ENCODE data around the gene CALB2.

DNA sequence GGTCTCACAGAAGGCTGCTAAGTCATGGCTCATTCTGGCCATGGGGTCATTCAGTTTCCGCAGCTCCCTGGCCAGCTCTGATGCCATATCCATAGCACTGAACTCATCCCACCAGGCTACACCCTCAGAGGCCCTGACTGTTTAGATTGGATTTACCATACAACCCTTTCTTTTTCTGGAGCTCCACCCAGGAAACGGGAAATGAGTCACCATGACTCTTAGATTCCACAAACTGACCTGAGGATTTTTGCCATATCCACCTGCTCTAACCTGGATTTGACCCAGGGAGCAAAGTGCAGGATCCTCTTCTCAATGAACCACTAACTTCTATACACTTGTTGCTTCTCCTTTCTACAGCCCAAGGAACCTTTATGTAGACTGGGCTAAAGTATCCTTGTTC, 20.3 kb upstream of the CALB2 start:
- TF ChIP-seq, protein P1, sequence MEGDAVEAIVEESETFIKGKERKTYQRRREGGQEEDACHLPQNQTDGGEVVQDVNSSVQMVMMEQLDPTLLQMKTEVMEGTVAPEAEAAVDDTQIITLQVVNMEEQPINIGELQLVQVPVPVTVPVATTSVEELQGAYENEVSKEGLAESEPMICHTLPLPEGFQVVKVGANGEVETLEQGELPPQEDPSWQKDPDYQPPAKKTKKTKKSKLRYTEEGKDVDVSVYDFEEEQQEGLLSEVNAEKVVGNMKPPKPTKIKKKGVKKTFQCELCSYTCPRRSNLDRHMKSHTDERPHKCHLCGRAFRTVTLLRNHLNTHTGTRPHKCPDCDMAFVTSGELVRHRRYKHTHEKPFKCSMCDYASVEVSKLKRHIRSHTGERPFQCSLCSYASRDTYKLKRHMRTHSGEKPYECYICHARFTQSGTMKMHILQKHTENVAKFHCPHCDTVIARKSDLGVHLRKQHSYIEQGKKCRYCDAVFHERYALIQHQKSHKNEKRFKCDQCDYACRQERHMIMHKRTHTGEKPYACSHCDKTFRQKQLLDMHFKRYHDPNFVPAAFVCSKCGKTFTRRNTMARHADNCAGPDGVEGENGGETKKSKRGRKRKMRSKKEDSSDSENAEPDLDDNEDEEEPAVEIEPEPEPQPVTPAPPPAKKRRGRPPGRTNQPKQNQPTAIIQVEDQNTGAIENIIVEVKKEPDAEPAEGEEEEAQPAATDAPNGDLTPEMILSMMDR (IDR thresholded peaks at IDR 0.05; ENCODE audit: extremely low read depth in 1 of 2, insufficient read depth in 1 of 2, low read depth in 1 of 2, low read length in 2 of 2): no peak
- TF ChIP-seq EZH2 (IDR thresholded peaks at IDR 0.05; ENCODE audit: borderline replicate concordance, low read depth, low read length, severe bottlenecking) (no peak), POLR2A (IDR thresholded peaks at IDR 0.05; ENCODE audit: low read depth, low read length) (no peak), POLR2AphosphoS5 (IDR thresholded peaks at IDR 0.05; ENCODE audit: insufficient read depth, low read depth, low read length) (no peak), GATA2 (IDR thresholded peaks at IDR 0.05; ENCODE audit: insufficient read depth, insufficient read length, low read depth, low read length) (no peak)
